Adrenal gland (tissue), 12 donors: Measurements from ENCODE around the gene ACOT7. TPM values are rescaled to one million over a fixed set of nuclear protein-coding genes. Genes with fewer than 3 reads are reported as not detected.

Source experiments
- DNase-seq, 7 donors: peaks; one replicate each; pipeline ENCODE4 v3.0.0-alpha.2; 2019 to 2020
- H3K27ac ChIP-seq, 5 donors: fragments of 200-600 bp; sonication (generic) in 4 of 5; 1 replicate in 3 of 5; 2 replicates in 2 of 5; pipeline versions ENCODE4 v1.5.1 to v1.8.0; 2016 to 2020; ENCODE audit warnings: mild to moderate bottlenecking in 1 of 5
- H3K27me3 ChIP-seq: fragments of 200-600 bp; 2 replicates; pipeline ENCODE4 v1.8.0; 2021
- H3K36me3 ChIP-seq, 2 donors: fragments of 200-600 bp; replicated peaks in 1 of 2; 1 replicate in 1 of 2; 2 replicates in 1 of 2; pipeline versions ENCODE4 v1.5.1 to v1.8.0; 2018 to 2022
- H3K4me1 ChIP-seq, 2 donors: fragments of 200-600 bp; replicated peaks in 1 of 2; 1 replicate in 1 of 2; 2 replicates in 1 of 2; pipeline versions ENCODE4 v1.5.1 to v1.8.0; 2018 to 2021
- H3K4me3 ChIP-seq, 4 donors: fragments of 200-600 bp; sonication (generic) in 3 of 4; one replicate each; pipeline ENCODE4 v1.5.1; 2016 to 2018
- H3K9me3 ChIP-seq, 3 donors: fragments of 200-600 bp; sonication (generic) in 1 of 3; replicated peaks in 1 of 3; 1 replicate in 2 of 3; 2 replicates in 1 of 3; pipeline versions ENCODE4 v1.5.1 to v1.8.0; 2016 to 2021
- POLR2A ChIP-seq, 2 donors: fragments of 450-650 bp; IDR thresholded peaks; one replicate each; pipeline ENCODE4 v1.6.1; 2017; ENCODE audit warnings: antibody characterized with exemption in 2 of 2, mild to moderate bottlenecking in 2 of 2, moderate library complexity in 1 of 2
- WGBS, 4 donors: extraction: QIAGEN DNeasy Blood & Tissue Kit in 2 of 4; methylation state at CpG; one replicate each; pipeline versions ENCODE4 v1.1.5 to v1.1.7; 2013 to 2017; 5-methylcytosine and 5-hydroxymethylcytosine counted together
- intact Hi-C, 2 donors: fragments of 100-400 bp; cut with DNase I; formaldehyde crosslinking; loops; one replicate each; pipeline versions ENCODE4 v1.14.1 to v1.15.0; 2022 to 2023
- polyA plus RNA-seq, 3 donors: library from polyadenylated mRNA; stranded (reverse); fragments of 200-250 nt in 2 of 3; fragments of 350-450 nt in 1 of 3; fragmentation: Illumina TruSeq in 1 of 3; extraction: RNeasy Lipid Tissue Mini Kit (QIAGEN cat#74804) in 1 of 3; gene quantifications; one replicate each; pipeline ENCODE4 v1.2.3, GENCODE V29; 2013 to 2014
- total RNA-seq, 9 donors: library from RNA; depleted of rRNA in 4 of 9; stranded (reverse); fragments of >200 nt in 4 of 9; fragments of 120-200 nt in 1 of 9; fragmentation: NEBNext Ultra II Directional in 1 of 9; extraction: Animal tissue kit (Norgen Biotek cat#: 25700) in 1 of 9; gene quantifications; one replicate each; pipeline versions ENCODE4 v1.1.0 to v1.2.4, GENCODE V29; 2013 to 2023
- TF ChIP-seq, protein P1 (sequence below), 6 experiments: fragments of 450-650 bp in 4 of 6; fragments of 200-600 bp in 2 of 6; sonication (generic) in 1 of 6; IDR thresholded peaks; 1 replicate in 5 of 6; 2 replicates in 1 of 6; pipeline versions ENCODE4 v1.5.1 to v1.8.0; 2016 to 2021; ENCODE audit warnings: antibody characterized with exemption in 6 of 6, mild to moderate bottlenecking in 2 of 6, moderate library complexity in 1 of 6
- donor health status: healthy with polysubstance abuse.
- donor health status: Bipolar disorder and iron deficiency.
- donor health status: DM: yes; HTN: yes; CAD: no.
- donor health status: DM: no; HTN: no; CAD: no.
- donor health status: DM: no; HTN: no; CAD: no.
- donor health status: DM: yes; HTN: yes; CAD: no.

Gene ACOT7
- total and polyA plus RNA-seq, 12 donors, result 8.4 to 29.4 (median 14.5) TPM

DNA sequence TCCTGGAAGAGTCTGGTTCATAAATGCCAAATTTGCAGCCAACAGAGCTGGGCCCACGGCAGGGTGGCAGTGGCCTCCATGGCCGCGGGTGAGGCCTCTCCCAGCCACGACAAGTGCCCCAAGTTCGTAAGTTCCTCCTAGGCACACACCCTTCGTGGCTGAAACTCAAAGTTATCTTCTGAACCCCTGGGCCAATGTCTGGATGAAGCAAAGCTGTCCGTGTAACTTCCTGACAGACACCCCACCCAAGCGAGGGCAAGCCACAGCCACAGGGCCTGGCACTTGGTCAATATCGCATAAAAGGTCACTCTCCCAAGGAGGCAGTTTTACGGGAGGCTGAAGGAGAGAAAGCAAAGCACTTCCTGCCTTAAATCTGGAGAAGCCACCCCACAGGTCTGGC, 104.9 kb downstream of the ACOT7 start:
- Histone ChIP-seq H3K9me3 (no peaks in the 10 kb centered on the region), H3K4me1 (no peaks in the 10 kb centered on the region), H3K27ac (no peak overlapping the region), H3K36me3 (no peaks in the 10 kb centered on the region), H3K27me3 (no peaks in the 10 kb centered on the region), H3K4me3 (no peak overlapping the region)
- TF ChIP-seq POLR2A (IDR thresholded peaks at IDR 0.05), result no peak
- TF ChIP-seq, protein P1, sequence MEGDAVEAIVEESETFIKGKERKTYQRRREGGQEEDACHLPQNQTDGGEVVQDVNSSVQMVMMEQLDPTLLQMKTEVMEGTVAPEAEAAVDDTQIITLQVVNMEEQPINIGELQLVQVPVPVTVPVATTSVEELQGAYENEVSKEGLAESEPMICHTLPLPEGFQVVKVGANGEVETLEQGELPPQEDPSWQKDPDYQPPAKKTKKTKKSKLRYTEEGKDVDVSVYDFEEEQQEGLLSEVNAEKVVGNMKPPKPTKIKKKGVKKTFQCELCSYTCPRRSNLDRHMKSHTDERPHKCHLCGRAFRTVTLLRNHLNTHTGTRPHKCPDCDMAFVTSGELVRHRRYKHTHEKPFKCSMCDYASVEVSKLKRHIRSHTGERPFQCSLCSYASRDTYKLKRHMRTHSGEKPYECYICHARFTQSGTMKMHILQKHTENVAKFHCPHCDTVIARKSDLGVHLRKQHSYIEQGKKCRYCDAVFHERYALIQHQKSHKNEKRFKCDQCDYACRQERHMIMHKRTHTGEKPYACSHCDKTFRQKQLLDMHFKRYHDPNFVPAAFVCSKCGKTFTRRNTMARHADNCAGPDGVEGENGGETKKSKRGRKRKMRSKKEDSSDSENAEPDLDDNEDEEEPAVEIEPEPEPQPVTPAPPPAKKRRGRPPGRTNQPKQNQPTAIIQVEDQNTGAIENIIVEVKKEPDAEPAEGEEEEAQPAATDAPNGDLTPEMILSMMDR (IDR thresholded peaks at IDR 0.05), result no peak
- DNase-seq, result no peak
- 61 to 84% (median 77%) methylated on average over 6 to 10 of the region's 10 CpGs for WGBS, 4 donors
- intact Hi-C loops, result no loop called here

GRCh38 chr1:6288026-6288425, 105.5 kb downstream of the ACOT7 start:
- H3K4me3 ChIP-seq, result no peak overlapping the region
- no peaks in the 10 kb centered on the region for H3K36me3 ChIP-seq
- intact Hi-C loops, result no loop called here
- DNase-seq, result no peak
- H3K4me1 ChIP-seq, result no peaks in the 10 kb centered on the region
- WGBS, 4 donors, result 85 to 95% (median 93%) methylated on average over 13 to 14 of the region's 14 CpGs
- H3K27me3 ChIP-seq, result no peaks in the 10 kb centered on the region
- TF ChIP-seq, protein P1 (IDR thresholded peaks at IDR 0.05), result no peak
- TF ChIP-seq POLR2A (IDR thresholded peaks at IDR 0.05), result no peak
- peak overlapping the region in 1 of 5 donors; percentile 49 for H3K27ac ChIP-seq
- no peaks in the 10 kb centered on the region for H3K9me3 ChIP-seq

DNA sequence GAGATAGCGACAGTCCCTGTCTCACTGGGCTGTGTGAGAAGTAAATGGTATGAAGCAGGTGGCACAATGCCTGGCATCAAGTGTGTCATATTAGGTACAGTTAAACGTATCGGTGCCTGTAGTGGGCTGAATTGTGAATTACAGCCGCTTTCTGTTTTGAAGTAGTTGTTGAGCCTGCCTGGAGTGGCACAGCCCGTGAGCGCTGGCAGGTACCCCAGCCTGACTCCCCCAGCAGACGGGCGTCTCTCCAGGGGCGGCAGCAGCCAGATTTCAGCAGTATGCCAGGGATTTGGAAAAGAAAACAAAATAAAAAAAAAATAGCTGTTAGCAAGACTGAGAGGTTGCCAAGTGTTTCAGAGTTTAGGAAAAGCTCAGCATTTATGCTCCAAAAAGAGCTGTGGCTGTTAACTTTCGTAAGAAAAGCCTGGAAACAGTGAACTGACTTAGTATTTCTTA, 106.1 kb downstream of the ACOT7 start:
- no peak for DNase-seq
- 78 to 88% (median 83%) methylated on average over 10 of the region's 10 CpGs for WGBS, 4 donors
- intact Hi-C loops, result no loop called here
- H3K4me1 ChIP-seq, result no peaks in the 10 kb centered on the region
- no peaks in the 10 kb centered on the region for H3K27me3 ChIP-seq
- no peaks in the 10 kb centered on the region for H3K9me3 ChIP-seq
- H3K36me3 ChIP-seq, result no peaks in the 10 kb centered on the region
- TF ChIP-seq, protein P1 (IDR thresholded peaks at IDR 0.05), result no peak
- TF ChIP-seq POLR2A (IDR thresholded peaks at IDR 0.05), result no peak
- no peak overlapping the region for H3K27ac ChIP-seq
- no peak overlapping the region for H3K4me3 ChIP-seq

DNA sequence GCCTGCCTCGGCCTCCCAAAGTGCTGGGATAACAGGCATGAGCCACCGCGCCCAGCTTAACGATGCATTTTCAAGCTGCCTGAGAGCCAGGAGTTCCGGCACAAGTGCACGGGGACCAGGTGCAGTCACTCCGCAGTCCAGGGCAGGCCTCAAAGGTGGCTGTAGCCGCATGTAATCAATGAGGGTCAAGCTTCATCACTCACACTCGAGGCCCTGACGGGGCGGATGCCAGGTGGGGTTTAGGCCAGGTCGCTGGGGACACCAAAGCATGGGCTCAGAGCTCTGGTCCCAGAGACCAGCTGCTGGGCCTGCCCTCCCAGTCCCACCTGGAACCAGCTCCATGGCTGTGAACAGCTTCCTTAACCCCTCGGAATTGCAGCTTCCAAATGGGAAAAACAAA, 106.5 kb downstream of the ACOT7 start:
- TF ChIP-seq, protein P1 (IDR thresholded peaks at IDR 0.05), result no peak
- TF ChIP-seq POLR2A (IDR thresholded peaks at IDR 0.05), result no peak
- WGBS, 4 donors, result 84 to 95% (median 91%) methylated on average over 10 to 13 of the region's 13 CpGs
- Histone ChIP-seq H3K36me3 (no peaks in the 10 kb centered on the region), H3K27me3 (no peaks in the 10 kb centered on the region), H3K27ac (no peak overlapping the region), H3K4me1 (no peaks in the 10 kb centered on the region), H3K9me3 (no peaks in the 10 kb centered on the region), H3K4me3 (no peak overlapping the region)
- DNase-seq, result no peak
- intact Hi-C loops, result no loop called here
